H9 (cell line): Measurements from ENCODE around the gene EIF1B. TPM values are rescaled to one million over a fixed set of nuclear protein-coding genes. Genes with fewer than 3 reads are reported as not detected.

ENCODE experiments used
- DNase-seq: peaks from one replicate; pipeline ENCODE4 v3.0.0-alpha.2; 2017
- H2AFZ ChIP-seq: one replicate; pipeline ENCODE4 v1.6.1; 2013; ENCODE audit warnings: mild to moderate bottlenecking, low read length, control low read depth, moderate library complexity
- H2AK5ac ChIP-seq: 2 replicates; pipeline ENCODE4 v1.6.1; 2013; ENCODE audit warnings: low read length, control low read depth, mixed read lengths; ENCODE audit not compliant: insufficient read length
- H2BK120ac ChIP-seq: one replicate; pipeline ENCODE4 v1.6.1; 2013; ENCODE audit warnings: low read depth, mild to moderate bottlenecking, low read length, control low read depth, inconsistent platforms; ENCODE audit not compliant: poor library complexity, severe bottlenecking
- H2BK12ac ChIP-seq: 2 replicates; pipeline ENCODE4 v1.6.1; 2013; ENCODE audit warnings: low read length, control low read depth, mixed read lengths, low read depth; ENCODE audit not compliant: insufficient read length
- H2BK15ac ChIP-seq: 2 replicates; pipeline ENCODE4 v1.6.1; 2013; ENCODE audit warnings: low read depth, low read length, control low read depth
- H2BK20ac ChIP-seq: one replicate; pipeline ENCODE4 v1.6.1; 2013; ENCODE audit warnings: low read depth, mild to moderate bottlenecking, low read length, control low read depth, inconsistent platforms; ENCODE audit not compliant: poor library complexity, severe bottlenecking
- H2BK5ac ChIP-seq: 2 replicates; pipeline ENCODE4 v1.6.1; 2013; ENCODE audit warnings: low read length, control low read depth, mixed read lengths; ENCODE audit not compliant: insufficient read length
- H3K14ac ChIP-seq: 2 replicates; pipeline ENCODE4 v1.6.1; 2013; ENCODE audit warnings: low read length, control low read depth; ENCODE audit not compliant: insufficient read depth
- H3K18ac ChIP-seq: 2 replicates; pipeline ENCODE4 v1.6.1; 2013; ENCODE audit warnings: low read depth, mild to moderate bottlenecking, mixed read lengths, low read length, control low read depth; ENCODE audit not compliant: insufficient read length
- H3K23ac ChIP-seq: 2 replicates; pipeline ENCODE4 v1.6.1; 2013; ENCODE audit warnings: low read length, control low read depth, mixed read lengths, low read depth; ENCODE audit not compliant: insufficient read length
- H3K23me2 ChIP-seq: 2 replicates; pipeline ENCODE4 v1.6.1; 2013; ENCODE audit warnings: low read depth, mild to moderate bottlenecking, mixed read lengths, low read length, control low read depth; ENCODE audit not compliant: insufficient read length, poor library complexity, severe bottlenecking
- H3K27ac ChIP-seq: 2 replicates; pipeline ENCODE4 v1.5.1; 2013; ENCODE audit warnings: low read length, control low read depth, mixed read lengths, low read depth; ENCODE audit not compliant: insufficient read length
- H3K27me3 ChIP-seq: 2 replicates; pipeline ENCODE4 v1.6.1; 2013; ENCODE audit warnings: low read length, control low read depth, inconsistent platforms; ENCODE audit not compliant: insufficient read depth
- H3K4ac ChIP-seq: 2 replicates; pipeline ENCODE4 v1.6.1; 2013; ENCODE audit warnings: low read depth, mild to moderate bottlenecking, control low read depth, inconsistent platforms, low read length, moderate library complexity
- H3K4me1 ChIP-seq: 2 replicates; pipeline ENCODE4 v1.6.1; 2013; ENCODE audit warnings: low read length, control low read depth, inconsistent platforms; ENCODE audit not compliant: insufficient read depth
- H3K4me2 ChIP-seq: 2 replicates; pipeline ENCODE4 v1.6.1; 2013; ENCODE audit warnings: low read length, control low read depth, mixed read lengths; ENCODE audit not compliant: insufficient read length, insufficient read depth
- H3K56ac ChIP-seq: 2 replicates; pipeline ENCODE4 v1.6.1; 2013; ENCODE audit warnings: low read depth, mild to moderate bottlenecking, mixed read lengths, low read length, control low read depth; ENCODE audit not compliant: insufficient read length
- H3K79me1 ChIP-seq: 2 replicates; pipeline ENCODE4 v1.6.1; 2013; ENCODE audit warnings: low read depth, mild to moderate bottlenecking, moderate library complexity, low read length, control low read depth, inconsistent platforms; ENCODE audit not compliant: insufficient read depth, poor library complexity, severe bottlenecking
- H3K79me2 ChIP-seq: 2 replicates; pipeline ENCODE4 v1.6.1; 2013; ENCODE audit warnings: low read length, control low read depth, inconsistent platforms; ENCODE audit not compliant: insufficient read depth
- H3K9ac ChIP-seq: 2 replicates; pipeline ENCODE4 v1.6.1; 2013; ENCODE audit warnings: low read length, control low read depth, mixed read lengths; ENCODE audit not compliant: insufficient read length; ENCODE audit errors: extremely low read depth
- H3K9me3 ChIP-seq: one replicate; pipeline ENCODE4 v1.6.1; 2013; ENCODE audit warnings: low read depth, low read length, inconsistent platforms; ENCODE audit not compliant: control insufficient read depth
- H3T11ph ChIP-seq: one replicate; pipeline ENCODE4 v1.6.1; 2013; ENCODE audit warnings: mild to moderate bottlenecking, low read length, control low read depth, inconsistent platforms
- H4K20me1 ChIP-seq: one replicate; pipeline ENCODE4 v1.6.1; 2013; ENCODE audit not compliant: control insufficient read depth, insufficient read length, insufficient read depth
- H4K5ac ChIP-seq: 2 replicates; pipeline ENCODE4 v1.6.1; 2013; ENCODE audit warnings: low read depth, mild to moderate bottlenecking, mixed read lengths, low read length, control low read depth; ENCODE audit not compliant: insufficient read length
- H4K8ac ChIP-seq: replicated peaks from 2 replicates; pipeline ENCODE4 v1.6.1; 2013; ENCODE audit warnings: low read length, control low read depth, mixed read lengths, low read depth; ENCODE audit not compliant: insufficient read length
- H4K91ac ChIP-seq: 2 replicates; pipeline ENCODE4 v1.6.1; 2013; ENCODE audit warnings: low read depth, mild to moderate bottlenecking, moderate library complexity, mixed read lengths, low read length, control low read depth; ENCODE audit not compliant: insufficient read length
- H3K27ac Mint-ChIP-seq, 3 experiments: 2 replicates in 2 of 3; 3 replicates in 1 of 3; pipeline ENCODE4 v1.8.0; 2020 to 2021; ENCODE audit warnings: mixed read lengths in 3 of 3, mild to moderate bottlenecking in 1 of 3, moderate library complexity in 1 of 3
- H3K27me3 Mint-ChIP-seq: 2 replicates; pipeline ENCODE4 v1.8.0; 2021; ENCODE audit warnings: low read depth, mild to moderate bottlenecking, moderate library complexity, mixed read lengths
- H3K36me3 Mint-ChIP-seq, 3 experiments: 2 replicates in 2 of 3; 3 replicates in 1 of 3; pipeline ENCODE4 v1.8.0; 2020 to 2021; ENCODE audit warnings: low read depth in 3 of 3, mixed read lengths in 3 of 3; ENCODE audit not compliant: insufficient read depth in 1 of 3
- H3K4me1 Mint-ChIP-seq, 2 experiments: 2 replicates each; pipeline ENCODE4 v1.8.0; 2020; ENCODE audit warnings: mixed read lengths in 2 of 2
- H3K4me3 Mint-ChIP-seq, 2 experiments: 2 replicates in 1 of 2; 3 replicates in 1 of 2; pipeline ENCODE4 v1.8.0; 2020 to 2021; ENCODE audit warnings: mild to moderate bottlenecking in 2 of 2, mixed read lengths in 2 of 2, moderate library complexity in 1 of 2
- H3K9me3 Mint-ChIP-seq, 2 experiments: 2 replicates in 1 of 2; 3 replicates in 1 of 2; pipeline ENCODE4 v1.8.0; 2020; ENCODE audit warnings: mild to moderate bottlenecking in 2 of 2, mixed read lengths in 2 of 2, moderate library complexity in 1 of 2
- CTCF ChIP-seq: fragments of 200-600 bp; sonication (generic); conservative IDR thresholded peaks from 3 replicates; pipeline ENCODE4 v1.8.0; 2021; ENCODE audit warnings: antibody characterized with exemption, mild to moderate bottlenecking
- WGBS: extraction: QIAGEN DNeasy Blood & Tissue Kit; methylation state at CpG from one replicate; pipeline ENCODE4 v1.1.7; 2013; ENCODE audit warnings: missing lambda C conversion rate, low lambda C conversion rate, mixed read lengths; ENCODE audit not compliant: insufficient read length; ENCODE audit errors: extremely low coverage; 5-methylcytosine and 5-hydroxymethylcytosine counted together
- total RNA-seq: library from RNA; stranded (reverse); gene quantifications from 2 replicates; pipeline ENCODE4 v1.2.1, GENCODE V29; 2021

EIF1B gene
- total RNA-seq, 1 experiment from 2014 or later: 133 TPM

GRCh38 chr3:40310705-40311104 is 1.2 kb downstream of the EIF1B start:
- peak overlapping the region; percentile 99 for H3K4me3 Mint-ChIP-seq
- no peak overlapping the region for H2BK5ac ChIP-seq
- H3K4ac ChIP-seq: no peak overlapping the region
- no peak overlapping the region for H4K8ac ChIP-seq
- H3K27me3 ChIP-seq: no peaks in the 10 kb centered on the region
- H3K9me3 Mint-ChIP-seq: no peaks in the 10 kb centered on the region
- H2BK120ac ChIP-seq: no peak overlapping the region
- H3K9me3 ChIP-seq: no peaks in the 10 kb centered on the region
- H3K56ac ChIP-seq: no peak overlapping the region
- H3K23ac ChIP-seq: no peak overlapping the region
- H3K27ac ChIP-seq: no peak overlapping the region
- H3K23me2 ChIP-seq: peaks cover 8% of the 10 kb centered on the region
- H4K91ac ChIP-seq: no peak overlapping the region
- H3K18ac ChIP-seq: no peak overlapping the region
- WGBS: no CpG with 5 or more reads among the region's 6 CpGs
- DNase-seq: no peak
- no peak overlapping the region for H2BK15ac ChIP-seq
- H2AFZ ChIP-seq: no peak overlapping the region
- H3K9ac ChIP-seq: peak overlapping the region; percentile 92
- no peak overlapping the region for H2AK5ac ChIP-seq
- peaks cover 4% of the 10 kb centered on the region; the same call in 1 of the 2 replicates for H3K4me1 ChIP-seq
- no peaks in the 10 kb centered on the region for H3K79me1 ChIP-seq
- H4K5ac ChIP-seq: no peak overlapping the region
- H3T11ph ChIP-seq: no peak overlapping the region
- H3K27ac Mint-ChIP-seq: peak overlapping the region in 2 of 3 experiments; percentile 37 to 67; a peak in 3 of 7 replicates
- H4K20me1 ChIP-seq: no peaks in the 10 kb centered on the region
- no peak for TF ChIP-seq CTCF
- peak overlapping the region; percentile 75 for H3K4me2 ChIP-seq
- no peak overlapping the region for H2BK20ac ChIP-seq
- peaks cover 22 to 35% (median 34%) of the 10 kb centered on the region in 3 experiments for H3K36me3 Mint-ChIP-seq
- H3K79me2 ChIP-seq: peaks cover 3% of the 10 kb centered on the region; the same call in 1 of the 2 replicates
- H3K27me3 Mint-ChIP-seq: no peaks in the 10 kb centered on the region
- H3K14ac ChIP-seq: no peak overlapping the region
- peaks cover 13 to 17% of the 10 kb centered on the region in 2 experiments for H3K4me1 Mint-ChIP-seq
- H2BK12ac ChIP-seq: no peak overlapping the region
